HCT116 (cell line): Measurements from ENCODE around the gene S100A11. TPM values are rescaled to one million over a fixed set of nuclear protein-coding genes. Genes with fewer than 3 reads are reported as not detected.

ENCODE experiments used
- ATAC-seq: fragments of 200-7000 bp; cut with Tn5 transposase; 2 replicates; pipeline ENCODE4 v1.9.1; 2020; ENCODE audit warnings: mild to moderate bottlenecking, moderate library complexity
- BruUV-seq: library from RNA; stranded (reverse); fragments of 400-500 nt; replicated peaks from 2 replicates; lab custom pipeline; 2021; lab: Mats Ljungman, UMichigan
- CTCF ChIA-PET: fragments of 300-600 bp; sonication (Branson Sonifier 250); formaldehyde crosslinking; loops from one replicate; lab custom pipeline; 2021; ENCODE audit warnings: antibody characterized with exemption; lab: Charles Lee
- POLR2A ChIA-PET: fragments of 300-600, 350-600 bp; sonication (Branson Sonifier 250); formaldehyde crosslinking; loops from one replicate; lab custom pipeline; 2021; ENCODE audit warnings: antibody characterized with exemption; lab: Charles Lee
- RAD21 ChIA-PET, 2 experiments: fragments of 300-600 bp; sonication (Branson Sonifier 250); formaldehyde crosslinking; loops; one replicate each; lab custom pipeline; 2023; ENCODE audit warnings: low total read pairs in 2 of 2; ENCODE audit not compliant: uncharacterized antibody in 2 of 2, unreplicated experiment in 2 of 2, low non-redundant PET in 1 of 2; lab: Charles Lee
- DNase-seq: peaks from one replicate; pipeline ENCODE4 v3.0.0-alpha.2; 2010; ENCODE audit warnings: low read depth, low spot score
- H2AFZ ChIP-seq: fragments of 200-600 bp; shearing (Covaris generic), sonication (generic); 2 replicates; pipeline ENCODE4 v1.6.1; 2017; ENCODE audit warnings: low read depth, mixed run types, mixed read lengths, antibody characterized with exemption, low read length; ENCODE audit not compliant: poor library complexity, severe bottlenecking
- H3K27ac ChIP-seq: 2 replicates; pipeline ENCODE4 v1.5.1; 2012; ENCODE audit warnings: low read depth, low read length
- H3K27me3 ChIP-seq: fragments of 200-600 bp; sonication (generic); 2 replicates; pipeline ENCODE4 v1.6.1; 2016; ENCODE audit warnings: mixed run types, low read length, mixed read lengths; ENCODE audit not compliant: insufficient read depth
- H3K36me3 ChIP-seq, 2 experiments: fragments of 200-500 bp in 1 of 2; fragments of 200-600 bp in 1 of 2; sonication (Bioruptor generic) in 1 of 2; sonication (generic) in 1 of 2; 2 replicates each; pipeline versions ENCODE4 v1.5.1 to v1.6.1; 2014 to 2016; ENCODE audit warnings: low read length in 2 of 2, inconsistent platforms in 1 of 2, mixed read lengths in 1 of 2, mixed run types in 1 of 2; ENCODE audit not compliant: insufficient read depth in 2 of 2, control insufficient read depth in 1 of 2
- H3K4me1 ChIP-seq, 2 experiments: fragments of 200-600 bp in 1 of 2; sonication (generic) in 1 of 2; 2 replicates each; pipeline versions ENCODE4 v1.5.1 to v1.6.1; 2012 to 2017; ENCODE audit warnings: low read length in 2 of 2, inconsistent platforms in 1 of 2, mild to moderate bottlenecking in 1 of 2, mixed read lengths in 1 of 2, mixed run types in 1 of 2, moderate library complexity in 1 of 2; ENCODE audit not compliant: insufficient read depth in 2 of 2, control insufficient read depth in 1 of 2
- H3K4me2 ChIP-seq: fragments of 200-600 bp; sonication (generic); 2 replicates; pipeline ENCODE4 v1.6.1; 2017; ENCODE audit warnings: mixed run types, low read length, mixed read lengths
- H3K4me3 ChIP-seq, 2 experiments: fragments of 200-600 bp in 1 of 2; sonication (generic) in 1 of 2; replicated peaks in 1 of 2; 2 replicates each; pipeline ENCODE4 v1.5.1; 2011 to 2016; ENCODE audit warnings: low read length in 2 of 2, control low read depth in 1 of 2, low read depth in 1 of 2, mild to moderate bottlenecking in 1 of 2, mixed read lengths in 1 of 2, mixed run types in 1 of 2
- H3K79me2 ChIP-seq: fragments of 200-600 bp; sonication (generic); 2 replicates; pipeline ENCODE4 v1.6.1; 2017; ENCODE audit warnings: mild to moderate bottlenecking, mixed run types, low read length, moderate library complexity, mixed read lengths; ENCODE audit not compliant: insufficient read depth
- H3K9ac ChIP-seq: fragments of 200-600 bp; sonication (generic); 2 replicates; pipeline ENCODE4 v1.6.1; 2016; ENCODE audit warnings: low read length, mixed read lengths
- H3K9me2 ChIP-seq: fragments of 200-600 bp; sonication (generic), shearing (Covaris generic); 2 replicates; pipeline ENCODE4 v1.6.1; 2017; ENCODE audit warnings: mixed run types, mild to moderate bottlenecking, moderate library complexity; ENCODE audit not compliant: insufficient read depth
- H3K9me3 ChIP-seq, 2 experiments: fragments of 200-500 bp in 1 of 2; fragments of 200-600 bp in 1 of 2; sonication (Bioruptor generic) in 1 of 2; sonication (generic) in 1 of 2; 2 replicates each; pipeline ENCODE4 v1.6.1; 2014 to 2017; ENCODE audit warnings: low read length in 2 of 2, mixed read lengths in 2 of 2, inconsistent platforms in 1 of 2, low read depth in 1 of 2, mild to moderate bottlenecking in 1 of 2, mixed run types in 1 of 2, moderate library complexity in 1 of 2; ENCODE audit not compliant: control insufficient read depth in 1 of 2, insufficient read depth in 1 of 2
- H4K20me1 ChIP-seq: fragments of 200-600 bp; sonication (generic), shearing (Covaris generic); 2 replicates; pipeline ENCODE4 v1.6.1; 2017; ENCODE audit warnings: mixed run types, mild to moderate bottlenecking, moderate library complexity; ENCODE audit not compliant: insufficient read depth
- CBX3 ChIP-seq: IDR thresholded peaks from 2 replicates; pipeline ENCODE4 v1.6.1; 2012; ENCODE audit warnings: low read depth
- JUND ChIP-seq: IDR thresholded peaks from 2 replicates; pipeline ENCODE4 v1.6.1; 2012
- POLR2AphosphoS5 ChIP-seq: IDR thresholded peaks from 2 replicates; pipeline ENCODE4 v1.6.1; 2011; ENCODE audit warnings: mild to moderate bottlenecking, low read depth, low read length, moderate library complexity
- REST ChIP-seq: IDR thresholded peaks from 2 replicates; pipeline ENCODE4 v1.6.1; 2012; ENCODE audit warnings: low read depth
- SIN3A ChIP-seq: IDR thresholded peaks from 2 replicates; pipeline ENCODE4 v1.6.1; 2012; ENCODE audit warnings: low read depth
- SP1 ChIP-seq: IDR thresholded peaks from 2 replicates; pipeline ENCODE4 v1.6.1; 2012; ENCODE audit warnings: low read depth
- ZFX ChIP-seq: fragments of 450-650 bp; IDR thresholded peaks from 2 replicates; pipeline ENCODE4 v1.6.1; 2017
- intact Hi-C: fragments of 100-400 bp; cut with micrococcal nuclease; formaldehyde crosslinking; loops from 2 replicates; pipeline ENCODE4 v1.10.0; 2022
- total RNA-seq: library from RNA; stranded (reverse); gene quantifications from one replicate; pipeline ENCODE4 v1.2.1, GENCODE V29; 2021; ENCODE audit not compliant: unreplicated experiment

S100A11 gene
- total RNA-seq, 1 experiment from 2014 or later = 229 TPM

- ChIA-PET RAD21 (interaction anchor here (0.7 to 1.3 kb wide), 5 partner anchors 89 to 133 kb away, joined by 3 to 5 read pairs (median 3); no protein-coding TSS in a partner anchor), POLR2A (no interaction called here), CTCF (interaction anchor here (1.0 to 10.2 kb wide), 9 partner anchors 54 to 405 kb away, joined by 3 to 130 read pairs (median 6); no protein-coding TSS in a partner anchor)
- intact Hi-C loops = loop anchor here (2.0 kb wide), 2 partner anchors 89 to 293 kb away; no protein-coding TSS in a partner anchor
- Histone ChIP-seq H4K20me1 (no peaks in the 10 kb centered on the region), H3K36me3 (no peaks in the 10 kb centered on the region), H3K4me3 (no peak overlapping the region), H2AFZ (no peak overlapping the region), H3K9me3 (no peaks in the 10 kb centered on the region), H3K4me1 (peaks cover 12 to 32% of the 10 kb centered on the region in 2 experiments), H3K27ac (no peak overlapping the region), H3K27me3 (peaks cover 40% of the 10 kb centered on the region), H3K9ac (no peak overlapping the region), H3K9me2 (no peaks in the 10 kb centered on the region), H3K79me2 (no peaks in the 10 kb centered on the region), H3K4me2 (no peak overlapping the region)
- DNase-seq (no peak), ATAC-seq (no peak)
- BruUV-seq = no TSS peak
- no peak for TF ChIP-seq CBX3
- TF ChIP-seq JUND = no peak
- no peak for TF ChIP-seq ZFX
- no peak for TF ChIP-seq POLR2AphosphoS5
- TF ChIP-seq REST = no peak
- TF ChIP-seq SIN3A = no peak
- no peak for TF ChIP-seq SP1
Observed at GRCh38 chr1:152053375-152053774, 16.6 kb upstream of the S100A11 start.
